Measurements from ENCODE around the gene WFS1. TPM values are rescaled to one million over a fixed set of nuclear protein-coding genes. Genes with fewer than 3 reads are reported as not detected.
A peak's percentile ranks its signal among the peaks of the same experiment; 100 is the strongest.

The WFS1 gene
- total and polyA plus RNA-seq, 9 of the 15 experiments (the other 6 are each of a cell fraction or from before 2014, with no cell fraction given), result 0.01 to 0.29 (median 0.03) TPM; not detected in 5

DNA sequence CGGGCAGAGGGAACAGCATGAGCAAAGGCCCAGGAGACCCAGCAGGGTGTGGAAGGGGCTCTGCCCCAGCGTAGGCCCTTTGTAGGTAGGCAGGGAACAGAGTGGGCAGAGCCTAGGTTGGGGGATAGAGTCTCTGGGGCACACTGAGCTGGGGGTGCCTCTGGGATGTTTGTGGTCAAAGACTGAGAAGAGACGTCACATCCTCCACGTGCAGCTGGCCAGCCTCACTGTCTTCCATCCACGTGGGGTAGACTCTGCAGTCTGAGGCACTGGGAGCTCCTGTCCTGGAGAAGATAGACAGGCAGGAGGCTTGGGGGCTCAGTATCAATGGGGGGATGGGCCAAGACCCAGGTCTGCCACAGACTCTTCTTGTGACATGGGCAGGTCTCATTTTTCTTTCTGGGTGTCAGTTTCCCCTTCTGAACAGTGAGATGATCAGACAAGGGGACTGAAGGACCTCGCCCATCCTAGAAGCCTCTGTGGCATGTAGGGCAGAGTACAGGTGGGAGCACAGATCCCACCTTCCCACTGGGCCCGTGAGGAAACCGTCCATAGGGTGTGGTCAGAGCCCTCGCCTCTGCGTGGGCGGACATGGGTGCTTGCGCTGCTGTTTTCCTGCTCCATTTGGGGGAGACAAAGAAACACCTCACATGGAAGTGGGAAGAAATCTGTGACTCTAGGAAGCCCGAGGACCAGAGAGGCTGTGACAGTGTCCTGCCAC, 22.9 kb downstream of the WFS1 start:
- intact Hi-C loops (cut with micrococcal nuclease) (no loop called here), in situ Hi-C loops (cut with MboI) (no loop called here)

DNA sequence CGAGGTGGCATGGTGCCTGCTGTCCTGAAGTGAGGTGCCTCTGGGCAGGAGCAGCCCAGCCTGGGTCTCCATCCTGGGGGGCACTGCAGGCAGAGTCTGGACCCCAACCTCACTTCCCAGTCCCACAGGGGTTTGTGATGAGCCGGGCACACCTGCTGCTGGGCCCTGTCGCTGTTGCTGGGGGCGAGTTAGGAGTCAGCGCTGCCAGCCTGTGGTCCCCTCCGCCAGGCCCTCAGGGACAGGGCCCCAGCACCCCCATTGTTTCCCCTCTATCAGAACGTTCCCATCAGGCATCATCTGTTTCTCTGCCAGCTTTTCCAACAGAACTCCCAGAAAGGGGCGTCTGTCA, 23.4 kb downstream of the WFS1 start:
- H3K27me3 ChIP-seq (ENCODE audit: control insufficient read depth in 2 of 2, insufficient read depth in 2 of 2, low read length in 2 of 2), result peaks cover 2 to 45% of the 10 kb centered on the region in 2 experiments; a peak in 3 of 5 replicates
- H3K27ac ChIP-seq (ENCODE audit: extremely low read depth, low read depth, low read length), result no peak overlapping the region
- H3K79me2 ChIP-seq (ENCODE audit: control insufficient read depth, insufficient read depth, low read length), result no peaks in the 10 kb centered on the region
- no peak overlapping the region for H3K9ac ChIP-seq (ENCODE audit: insufficient read depth in 1 of 2, low read depth in 2 of 2, low read length in 2 of 2)
- DNase-seq (ENCODE audit: extremely low read depth in 1 of 4, low spot score in 3 of 4), result no peak
- POLR2A ChIA-PET, result no interaction called here
- in situ Hi-C loops (cut with MboI), result no loop called here
- peaks cover 3% of the 10 kb centered on the region for H3K9me1 ChIP-seq (ENCODE audit: control insufficient read depth, insufficient read depth, low read length)
- H4K20me1 ChIP-seq (replicated peaks; ENCODE audit: control insufficient read depth, insufficient read depth, low read length), result 0 out of 2 replicates have a peak, but pooled peaks cover 7% of the 10 kb centered on the region
- H3K9me3 ChIP-seq (replicated peaks; ENCODE audit: control insufficient read depth, insufficient read depth, low read depth, low read length), result no peaks in the 10 kb centered on the region
- no peak overlapping the region for H3K4me3 ChIP-seq
- 1% methylated on average over 7 of the region's 8 CpGs for WGBS (ENCODE audit: insufficient coverage, low coverage, missing lambda C conversion rate)
- H2AFZ ChIP-seq (ENCODE audit: low read depth, low read length), result no peak overlapping the region
- FAIRE-seq, result no peak
- intact Hi-C loops (cut with micrococcal nuclease), result no loop called here
- no TSS peak for BruUV-seq (replicated peaks)
- ATAC-seq, result no peak
- no peak overlapping the region for H3K4me2 ChIP-seq (ENCODE audit: insufficient read depth, low read length)
- CTCF ChIA-PET (ENCODE audit: low intra/inter-chr PET ratio), result no interaction called here
- peaks cover 0 to 4% of the 10 kb centered on the region in 2 experiments; a peak in 1 of 5 replicates for H3K4me1 ChIP-seq (replicated peaks in 1 of 2; ENCODE audit: control insufficient read depth in 2 of 2, insufficient read depth in 2 of 2, low read length in 2 of 2)
- H3K36me3 ChIP-seq (ENCODE audit: control insufficient read depth, insufficient read depth, low read length), result no peaks in the 10 kb centered on the region
- TF ChIP-seq RBBP5 (IDR thresholded peaks at IDR 0.05; ENCODE audit: borderline replicate concordance, insufficient read depth, low read length, poor library complexity, severe bottlenecking) (no peak), PTTG1 (tag; IDR thresholded peaks at IDR 0.05; ENCODE audit: low read depth) (no peak), NR3C1 (CRISPR knock-in tag; IDR thresholded peaks at IDR 0.05) (no peak)

More for the DNA sequence above, 22.9 kb downstream of the WFS1 start:
- no peak overlapping the region for H3K9ac ChIP-seq (ENCODE audit: insufficient read depth in 1 of 2, low read depth in 2 of 2, low read length in 2 of 2)
- CTCF ChIA-PET (ENCODE audit: low intra/inter-chr PET ratio), result no interaction called here
- WGBS (ENCODE audit: insufficient coverage, low coverage, missing lambda C conversion rate), result under 1% methylated on average over 12 of the region's 13 CpGs
- no peak overlapping the region for H3K4me2 ChIP-seq (ENCODE audit: insufficient read depth, low read length)
- BruUV-seq (replicated peaks), result no TSS peak
- H3K9me3 ChIP-seq (replicated peaks; ENCODE audit: control insufficient read depth, insufficient read depth, low read depth, low read length), result no peaks in the 10 kb centered on the region
- no peak for FAIRE-seq
- POLR2A ChIA-PET, result no interaction called here
- peaks cover 2 to 43% of the 10 kb centered on the region in 2 experiments; a peak in 3 of 5 replicates for H3K27me3 ChIP-seq (ENCODE audit: control insufficient read depth in 2 of 2, insufficient read depth in 2 of 2, low read length in 2 of 2)
- H3K27ac ChIP-seq (ENCODE audit: extremely low read depth, low read depth, low read length), result no peak overlapping the region
- H3K4me1 ChIP-seq (replicated peaks in 1 of 2; ENCODE audit: control insufficient read depth in 2 of 2, insufficient read depth in 2 of 2, low read length in 2 of 2), result peaks cover 0 to 4% of the 10 kb centered on the region in 2 experiments; a peak in 1 of 5 replicates
- H3K79me2 ChIP-seq (ENCODE audit: control insufficient read depth, insufficient read depth, low read length), result no peaks in the 10 kb centered on the region
- peaks cover 3% of the 10 kb centered on the region for H3K9me1 ChIP-seq (ENCODE audit: control insufficient read depth, insufficient read depth, low read length)
- TF ChIP-seq EGR1 (conservative IDR thresholded peaks at IDR 0.05), result peak; percentile 57
- no peak for TF ChIP-seq RBM17 (IDR thresholded peaks at IDR 0.05; ENCODE audit: borderline replicate concordance, low read depth, low read length)
- H2AFZ ChIP-seq (ENCODE audit: low read depth, low read length), result no peak overlapping the region
- H3K36me3 ChIP-seq (ENCODE audit: control insufficient read depth, insufficient read depth, low read length), result no peaks in the 10 kb centered on the region
- H3K4me3 ChIP-seq, result no peak overlapping the region
- ATAC-seq, result no peak
- 0 out of 2 replicates have a peak, but pooled peaks cover 7% of the 10 kb centered on the region for H4K20me1 ChIP-seq (replicated peaks; ENCODE audit: control insufficient read depth, insufficient read depth, low read length)
- no peak for DNase-seq (ENCODE audit: extremely low read depth in 1 of 4, low spot score in 3 of 4)

All from K562 (cell line).